ENCODE data around the gene CTTNBP2.

The CTTNBP2 gene

GRCh38 chr7:117819558-117819957 lies 53.7 kb downstream of the CTTNBP2 start:
- DNase-seq (ENCODE audit: low read depth in 1 of 2, low spot score in 1 of 2), result no peak
- Histone ChIP-seq H3K4me3 (replicated peaks; ENCODE audit: insufficient read depth, low read length) (no peak overlapping the region), H3K27ac (replicated peaks) (no peak overlapping the region), H3K27me3 (ENCODE audit: insufficient read depth, poor library complexity, severe bottlenecking) (no peaks in the 10 kb centered on the region)
- no peak for TF ChIP-seq GABPA (IDR thresholded peaks at IDR 0.05; ENCODE audit: low read depth)
- no peak for TF ChIP-seq REST (IDR thresholded peaks at IDR 0.05; ENCODE audit: insufficient replicate concordance, low read depth)
- TF ChIP-seq, protein P1, sequence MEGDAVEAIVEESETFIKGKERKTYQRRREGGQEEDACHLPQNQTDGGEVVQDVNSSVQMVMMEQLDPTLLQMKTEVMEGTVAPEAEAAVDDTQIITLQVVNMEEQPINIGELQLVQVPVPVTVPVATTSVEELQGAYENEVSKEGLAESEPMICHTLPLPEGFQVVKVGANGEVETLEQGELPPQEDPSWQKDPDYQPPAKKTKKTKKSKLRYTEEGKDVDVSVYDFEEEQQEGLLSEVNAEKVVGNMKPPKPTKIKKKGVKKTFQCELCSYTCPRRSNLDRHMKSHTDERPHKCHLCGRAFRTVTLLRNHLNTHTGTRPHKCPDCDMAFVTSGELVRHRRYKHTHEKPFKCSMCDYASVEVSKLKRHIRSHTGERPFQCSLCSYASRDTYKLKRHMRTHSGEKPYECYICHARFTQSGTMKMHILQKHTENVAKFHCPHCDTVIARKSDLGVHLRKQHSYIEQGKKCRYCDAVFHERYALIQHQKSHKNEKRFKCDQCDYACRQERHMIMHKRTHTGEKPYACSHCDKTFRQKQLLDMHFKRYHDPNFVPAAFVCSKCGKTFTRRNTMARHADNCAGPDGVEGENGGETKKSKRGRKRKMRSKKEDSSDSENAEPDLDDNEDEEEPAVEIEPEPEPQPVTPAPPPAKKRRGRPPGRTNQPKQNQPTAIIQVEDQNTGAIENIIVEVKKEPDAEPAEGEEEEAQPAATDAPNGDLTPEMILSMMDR (IDR thresholded peaks at IDR 0.05; ENCODE audit: insufficient read depth, low read length), result no peak
- TF ChIP-seq POLR2AphosphoS5 (IDR thresholded peaks at IDR 0.05; ENCODE audit: low read depth), result no peak
- no peak for TF ChIP-seq SPI1 (IDR thresholded peaks at IDR 0.05; ENCODE audit: borderline replicate concordance, low read depth)

DNA sequence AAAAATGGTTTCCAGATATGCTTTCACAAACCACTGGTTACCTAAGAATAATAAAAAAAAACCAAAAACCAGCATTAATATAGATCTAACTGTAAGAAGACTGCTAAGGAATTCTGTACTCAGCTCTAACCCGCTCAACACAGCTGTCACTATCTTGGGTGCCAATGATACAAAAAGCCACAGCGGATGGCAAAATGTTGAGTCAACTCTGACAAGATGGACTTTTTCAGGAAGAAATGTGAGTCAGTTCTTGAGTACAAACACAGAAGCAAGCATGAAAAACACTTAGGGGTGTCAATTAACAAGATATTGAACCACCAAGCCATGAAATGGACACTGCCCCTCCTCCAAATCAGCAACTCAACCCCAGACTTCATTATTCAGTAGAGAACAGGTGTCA lies 55.0 kb downstream of the CTTNBP2 start:
- TF ChIP-seq, protein P1 (IDR thresholded peaks at IDR 0.05; ENCODE audit: insufficient read depth, low read length), result no peak
- no peak for TF ChIP-seq REST (IDR thresholded peaks at IDR 0.05; ENCODE audit: insufficient replicate concordance, low read depth)
- H3K4me3 ChIP-seq (replicated peaks; ENCODE audit: insufficient read depth, low read length), result no peak overlapping the region
- no peak for DNase-seq (ENCODE audit: low read depth in 1 of 2, low spot score in 1 of 2)

GRCh38 chr7:117816727-117817126 lies 56.5 kb downstream of the CTTNBP2 start:
- no peak for TF ChIP-seq REST (IDR thresholded peaks at IDR 0.05; ENCODE audit: insufficient replicate concordance, low read depth)

More for the DNA sequence above, 55.0 kb downstream of the CTTNBP2 start:
- Histone ChIP-seq H3K27me3 (ENCODE audit: insufficient read depth, poor library complexity, severe bottlenecking) (no peaks in the 10 kb centered on the region), H3K27ac (replicated peaks) (no peak overlapping the region)

GRCh38 chr7:117811696-117812095 lies 61.5 kb downstream of the CTTNBP2 start:
- no peak for TF ChIP-seq REST (IDR thresholded peaks at IDR 0.05; ENCODE audit: insufficient replicate concordance, low read depth)
- H3K4me3 ChIP-seq (replicated peaks; ENCODE audit: insufficient read depth, low read length), result no peak overlapping the region
- DNase-seq (ENCODE audit: low read depth in 1 of 2, low spot score in 1 of 2), result no peak
- no peaks in the 10 kb centered on the region for H3K27me3 ChIP-seq (ENCODE audit: insufficient read depth, poor library complexity, severe bottlenecking)
- H3K27ac ChIP-seq (replicated peaks), result no peak overlapping the region

More at GRCh38 chr7:117816727-117817126, 56.5 kb downstream of the CTTNBP2 start:
- no peaks in the 10 kb centered on the region for H3K27me3 ChIP-seq (ENCODE audit: insufficient read depth, poor library complexity, severe bottlenecking)
- no peak for DNase-seq (ENCODE audit: low read depth in 1 of 2, low spot score in 1 of 2)
- H3K27ac ChIP-seq (replicated peaks), result no peak overlapping the region
- no peak overlapping the region for H3K4me3 ChIP-seq (replicated peaks; ENCODE audit: insufficient read depth, low read length)
